Neural cell (in vitro differentiated cells): ENCODE results near the gene NUFIP2. TPM values are rescaled to one million over a fixed set of nuclear protein-coding genes. Genes with fewer than 3 reads are reported as not detected.

Experiments used
- H2AFZ ChIP-seq: fragments of 200-600, 300-800 bp; sonication (generic), shearing (Covaris generic); 2 replicates; pipeline ENCODE4 v1.6.0; 2014; ENCODE audit warnings: low read depth, mild to moderate bottlenecking, antibody characterized with exemption, low read length, moderate library complexity
- H3F3A ChIP-seq: fragments of 200-600 bp; shearing (Covaris generic); 2 replicates; pipeline ENCODE4 v1.6.1; 2016; ENCODE audit warnings: mild to moderate bottlenecking, moderate library complexity, mixed read lengths, antibody characterized with exemption, low read length; ENCODE audit not compliant: insufficient read depth, poor library complexity, severe bottlenecking
- H3K27ac ChIP-seq: fragments of 200-600, 300-800 bp; sonication (generic), shearing (Covaris generic); 2 replicates; pipeline ENCODE4 v1.5.1; 2014; ENCODE audit warnings: mild to moderate bottlenecking, low read length, moderate library complexity
- H3K27me3 ChIP-seq: fragments of 300-800, 200-600 bp; sonication (generic), shearing (Covaris generic); 2 replicates; pipeline ENCODE4 v1.6.0; 2014; ENCODE audit warnings: mild to moderate bottlenecking, low read depth, low read length, moderate library complexity; ENCODE audit not compliant: insufficient read depth
- H3K36me3 ChIP-seq: fragments of 300-800, 200-600 bp; sonication (generic), shearing (Covaris generic); 2 replicates; pipeline ENCODE4 v1.5.1; 2014; ENCODE audit warnings: mild to moderate bottlenecking, antibody characterized with exemption, low read length, moderate library complexity; ENCODE audit not compliant: insufficient read depth
- H3K4me2 ChIP-seq: fragments of 300-800, 200-600 bp; sonication (generic), shearing (Covaris generic); 2 replicates; pipeline ENCODE4 v1.6.0; 2014; ENCODE audit warnings: mild to moderate bottlenecking, low read length
- H3K4me3 ChIP-seq: fragments of 300-800, 200-600 bp; sonication (generic), shearing (Covaris generic); 2 replicates; pipeline ENCODE4 v1.5.1; 2014; ENCODE audit warnings: mild to moderate bottlenecking, low read length, moderate library complexity
- H3K79me2 ChIP-seq: fragments of 200-600 bp; shearing (Covaris generic); replicated peaks from 2 replicates; pipeline ENCODE4 v1.6.0; 2014; ENCODE audit warnings: mild to moderate bottlenecking, low read length, moderate library complexity; ENCODE audit not compliant: insufficient read depth
- H3K9ac ChIP-seq: fragments of 300-800, 200-600 bp; sonication (generic), shearing (Covaris generic); 2 replicates; pipeline ENCODE4 v1.6.1; 2016; ENCODE audit warnings: mild to moderate bottlenecking, low read length, mixed read lengths
- H3K9me2 ChIP-seq: fragments of 200-600 bp; shearing (Covaris generic); 2 replicates; pipeline ENCODE4 v1.6.1; 2016; ENCODE audit warnings: mild to moderate bottlenecking, low read length, mixed read lengths; ENCODE audit not compliant: insufficient read depth
- H3K9me3 ChIP-seq: fragments of 200-600, 300-800 bp; sonication (generic), shearing (Covaris generic); 2 replicates; pipeline ENCODE4 v1.6.1; 2016; ENCODE audit warnings: mild to moderate bottlenecking, mixed run types, low read length, moderate library complexity, mixed read lengths
- H4K20me1 ChIP-seq: fragments of 200-600 bp; shearing (Covaris generic); 2 replicates; pipeline ENCODE4 v1.6.1; 2016; ENCODE audit warnings: mild to moderate bottlenecking, mixed run types; ENCODE audit not compliant: insufficient read depth
- EP300 ChIP-seq: fragments of 450-650 bp; conservative IDR thresholded peaks from 2 replicates; pipeline ENCODE4 v1.6.1; 2014; ENCODE audit warnings: antibody characterized with exemption, mild to moderate bottlenecking, moderate library complexity; ENCODE audit not compliant: poor library complexity, severe bottlenecking
- EZH2 ChIP-seq: fragments of 200-600, 300-800 bp; shearing (Covaris generic), sonication (generic); IDR thresholded peaks from 2 replicates; pipeline ENCODE4 v1.6.1; 2014; ENCODE audit warnings: antibody characterized with exemption, low read length, borderline replicate concordance, mild to moderate bottlenecking; ENCODE audit not compliant: insufficient read depth, poor library complexity, severe bottlenecking
- MXI1 ChIP-seq: fragments of 450-650 bp; conservative IDR thresholded peaks from 2 replicates; pipeline ENCODE4 v1.6.1; 2014; ENCODE audit warnings: antibody characterized with exemption, mild to moderate bottlenecking; ENCODE audit not compliant: poor library complexity, severe bottlenecking
- POLR2AphosphoS5 ChIP-seq: IDR thresholded peaks from 2 replicates; pipeline ENCODE4 v1.6.1; 2012
- RAD21 ChIP-seq: fragments of 450-650 bp; conservative IDR thresholded peaks from 2 replicates; pipeline ENCODE4 v1.6.1; 2014; ENCODE audit warnings: antibody characterized with exemption, mild to moderate bottlenecking, moderate library complexity
- SMC3 ChIP-seq: fragments of 450-650 bp; conservative IDR thresholded peaks from 2 replicates; pipeline ENCODE4 v1.6.1; 2014; ENCODE audit warnings: antibody characterized with exemption, mild to moderate bottlenecking, moderate library complexity; ENCODE audit not compliant: poor library complexity
- TAF1 ChIP-seq: IDR thresholded peaks from 2 replicates; pipeline ENCODE4 v1.6.1; 2012; ENCODE audit warnings: low read depth
- polyA plus RNA-seq: library from polyadenylated mRNA; depleted of rRNA; stranded (reverse); fragments of >200 nt; gene quantifications from 2 replicates; pipeline ENCODE4 v1.2.3, GENCODE V29; 2014
- TF ChIP-seq, protein P1 (sequence below): fragments of 450-650 bp; IDR thresholded peaks from 2 replicates; pipeline ENCODE4 v1.5.1; 2014; ENCODE audit warnings: antibody characterized with exemption, mild to moderate bottlenecking, moderate library complexity; ENCODE audit not compliant: poor library complexity, severe bottlenecking
- TF ChIP-seq, protein P2 (sequence below): IDR thresholded peaks from 2 replicates; pipeline ENCODE4 v1.6.1; 2012; ENCODE audit warnings: borderline replicate concordance

The NUFIP2 gene
- polyA plus RNA-seq, 1 donor from 2014 or later: 22.4 TPM

DNA sequence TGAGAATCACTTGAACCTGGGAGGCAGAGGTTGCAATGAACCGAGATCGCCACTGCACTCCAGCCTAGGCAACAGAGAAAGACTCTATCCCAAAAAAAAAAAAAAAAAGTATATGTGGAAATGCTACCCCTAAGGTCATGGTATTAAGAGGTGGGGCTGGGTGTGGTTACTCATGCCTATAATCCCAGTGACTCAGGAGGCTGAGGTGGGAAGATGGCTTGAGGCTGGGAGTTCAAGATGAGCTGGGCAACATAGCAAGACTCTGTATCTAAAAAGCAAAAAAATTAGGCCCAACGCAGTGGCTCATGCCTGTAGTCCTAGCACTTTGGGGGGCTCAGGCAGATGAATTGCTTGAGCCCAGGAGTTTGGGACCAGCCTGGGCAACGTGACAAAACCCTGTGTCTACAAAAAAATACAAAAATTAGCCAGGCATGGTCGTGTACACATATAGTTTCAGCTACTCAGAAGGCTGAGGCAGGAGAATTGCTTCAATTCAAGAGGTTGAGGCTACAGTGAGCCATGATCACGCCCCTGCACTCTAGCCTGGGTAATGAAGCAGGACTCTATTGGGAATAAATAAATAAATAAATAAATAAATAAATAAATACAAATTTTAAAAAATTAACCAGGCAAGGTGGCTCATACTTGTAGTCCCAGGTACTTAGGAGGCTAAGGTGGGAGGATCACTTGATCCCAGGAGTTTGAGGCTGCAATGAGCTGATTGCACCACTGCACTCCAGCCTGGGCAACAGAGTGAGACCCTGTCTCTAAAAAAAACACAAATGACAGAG is 32.3 kb upstream of the NUFIP2 start:
- no peaks in the 10 kb centered on the region for H3K27me3 ChIP-seq
- H3K4me3 ChIP-seq: no peak overlapping the region
- H3K27ac ChIP-seq: no peak overlapping the region
- no peaks in the 10 kb centered on the region for H3K36me3 ChIP-seq
- H3K9me3 ChIP-seq: no peaks in the 10 kb centered on the region
- no peak overlapping the region for H3K4me2 ChIP-seq
- H4K20me1 ChIP-seq: no peaks in the 10 kb centered on the region
- no peaks in the 10 kb centered on the region for H3F3A ChIP-seq
- H3K9me2 ChIP-seq: no peaks in the 10 kb centered on the region
- H3K9ac ChIP-seq: no peak overlapping the region
- TF ChIP-seq SMC3 (no peak), EP300 (no peak)
- TF ChIP-seq, protein P1, sequence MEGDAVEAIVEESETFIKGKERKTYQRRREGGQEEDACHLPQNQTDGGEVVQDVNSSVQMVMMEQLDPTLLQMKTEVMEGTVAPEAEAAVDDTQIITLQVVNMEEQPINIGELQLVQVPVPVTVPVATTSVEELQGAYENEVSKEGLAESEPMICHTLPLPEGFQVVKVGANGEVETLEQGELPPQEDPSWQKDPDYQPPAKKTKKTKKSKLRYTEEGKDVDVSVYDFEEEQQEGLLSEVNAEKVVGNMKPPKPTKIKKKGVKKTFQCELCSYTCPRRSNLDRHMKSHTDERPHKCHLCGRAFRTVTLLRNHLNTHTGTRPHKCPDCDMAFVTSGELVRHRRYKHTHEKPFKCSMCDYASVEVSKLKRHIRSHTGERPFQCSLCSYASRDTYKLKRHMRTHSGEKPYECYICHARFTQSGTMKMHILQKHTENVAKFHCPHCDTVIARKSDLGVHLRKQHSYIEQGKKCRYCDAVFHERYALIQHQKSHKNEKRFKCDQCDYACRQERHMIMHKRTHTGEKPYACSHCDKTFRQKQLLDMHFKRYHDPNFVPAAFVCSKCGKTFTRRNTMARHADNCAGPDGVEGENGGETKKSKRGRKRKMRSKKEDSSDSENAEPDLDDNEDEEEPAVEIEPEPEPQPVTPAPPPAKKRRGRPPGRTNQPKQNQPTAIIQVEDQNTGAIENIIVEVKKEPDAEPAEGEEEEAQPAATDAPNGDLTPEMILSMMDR: no peak
- TF ChIP-seq, protein P2, sequence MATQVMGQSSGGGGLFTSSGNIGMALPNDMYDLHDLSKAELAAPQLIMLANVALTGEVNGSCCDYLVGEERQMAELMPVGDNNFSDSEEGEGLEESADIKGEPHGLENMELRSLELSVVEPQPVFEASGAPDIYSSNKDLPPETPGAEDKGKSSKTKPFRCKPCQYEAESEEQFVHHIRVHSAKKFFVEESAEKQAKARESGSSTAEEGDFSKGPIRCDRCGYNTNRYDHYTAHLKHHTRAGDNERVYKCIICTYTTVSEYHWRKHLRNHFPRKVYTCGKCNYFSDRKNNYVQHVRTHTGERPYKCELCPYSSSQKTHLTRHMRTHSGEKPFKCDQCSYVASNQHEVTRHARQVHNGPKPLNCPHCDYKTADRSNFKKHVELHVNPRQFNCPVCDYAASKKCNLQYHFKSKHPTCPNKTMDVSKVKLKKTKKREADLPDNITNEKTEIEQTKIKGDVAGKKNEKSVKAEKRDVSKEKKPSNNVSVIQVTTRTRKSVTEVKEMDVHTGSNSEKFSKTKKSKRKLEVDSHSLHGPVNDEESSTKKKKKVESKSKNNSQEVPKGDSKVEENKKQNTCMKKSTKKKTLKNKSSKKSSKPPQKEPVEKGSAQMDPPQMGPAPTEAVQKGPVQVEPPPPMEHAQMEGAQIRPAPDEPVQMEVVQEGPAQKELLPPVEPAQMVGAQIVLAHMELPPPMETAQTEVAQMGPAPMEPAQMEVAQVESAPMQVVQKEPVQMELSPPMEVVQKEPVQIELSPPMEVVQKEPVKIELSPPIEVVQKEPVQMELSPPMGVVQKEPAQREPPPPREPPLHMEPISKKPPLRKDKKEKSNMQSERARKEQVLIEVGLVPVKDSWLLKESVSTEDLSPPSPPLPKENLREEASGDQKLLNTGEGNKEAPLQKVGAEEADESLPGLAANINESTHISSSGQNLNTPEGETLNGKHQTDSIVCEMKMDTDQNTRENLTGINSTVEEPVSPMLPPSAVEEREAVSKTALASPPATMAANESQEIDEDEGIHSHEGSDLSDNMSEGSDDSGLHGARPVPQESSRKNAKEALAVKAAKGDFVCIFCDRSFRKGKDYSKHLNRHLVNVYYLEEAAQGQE: no peak
- no peaks in the 10 kb centered on the region for H3K79me2 ChIP-seq
- H2AFZ ChIP-seq: no peak overlapping the region

DNA sequence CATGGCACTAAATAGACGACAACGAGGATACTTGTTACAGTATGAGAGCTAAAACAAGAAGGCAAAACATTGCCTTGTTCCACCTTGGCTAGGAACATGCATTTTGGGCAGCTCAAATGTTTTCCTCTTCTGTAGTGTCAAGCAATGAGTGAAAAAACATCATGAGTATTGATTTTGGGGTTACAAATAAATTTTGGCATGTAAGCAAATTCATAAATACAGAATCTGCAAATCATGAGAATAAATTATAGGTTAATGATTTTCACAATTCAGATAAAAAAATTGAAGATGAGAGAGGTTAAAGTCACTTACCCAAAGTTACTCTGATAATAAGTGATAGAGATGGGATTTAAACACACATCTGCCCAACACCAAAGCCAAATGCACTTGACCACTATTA is 28.4 kb upstream of the NUFIP2 start:
- no peaks in the 10 kb centered on the region for H4K20me1 ChIP-seq
- no peaks in the 10 kb centered on the region for H3K9me3 ChIP-seq
- H3K9ac ChIP-seq: no peak overlapping the region
- no peaks in the 10 kb centered on the region for H3K9me2 ChIP-seq
- no peak overlapping the region for H2AFZ ChIP-seq
- no peak overlapping the region for H3K27ac ChIP-seq
- no peak for TF ChIP-seq SMC3
- TF ChIP-seq, protein P1: no peak
- no peak for TF ChIP-seq EP300
- no peak for TF ChIP-seq TAF1
- TF ChIP-seq POLR2AphosphoS5: no peak
- no peak for TF ChIP-seq RAD21
- TF ChIP-seq EZH2: no peak
- TF ChIP-seq, protein P2: no peak
- no peak for TF ChIP-seq MXI1
- H3F3A ChIP-seq: no peaks in the 10 kb centered on the region
- no peaks in the 10 kb centered on the region for H3K79me2 ChIP-seq
- H3K4me3 ChIP-seq: no peak overlapping the region
- no peaks in the 10 kb centered on the region for H3K36me3 ChIP-seq
- no peaks in the 10 kb centered on the region for H3K27me3 ChIP-seq
- H3K4me2 ChIP-seq: no peak overlapping the region
